Glomerular endothelial cell (primary cell): Measurements from ENCODE around the gene SIGLEC1. TPM values are rescaled to one million over a fixed set of nuclear protein-coding genes. Genes with fewer than 3 reads are reported as not detected.

ENCODE experiments used
- DNase-seq: peaks from one replicate; pipeline ENCODE4 v3.0.0-alpha.2; 2011; ENCODE audit warnings: low read depth, low spot score; ENCODE audit errors: extremely low read depth
- total RNA-seq: library from RNA; depleted of rRNA; stranded (reverse); fragments of >200 nt; gene quantifications from 2 replicates; pipeline ENCODE4 v1.2.3, GENCODE V29; 2015

The SIGLEC1 gene
- total RNA-seq, 1 donor from 2014 or later: not detected

DNA sequence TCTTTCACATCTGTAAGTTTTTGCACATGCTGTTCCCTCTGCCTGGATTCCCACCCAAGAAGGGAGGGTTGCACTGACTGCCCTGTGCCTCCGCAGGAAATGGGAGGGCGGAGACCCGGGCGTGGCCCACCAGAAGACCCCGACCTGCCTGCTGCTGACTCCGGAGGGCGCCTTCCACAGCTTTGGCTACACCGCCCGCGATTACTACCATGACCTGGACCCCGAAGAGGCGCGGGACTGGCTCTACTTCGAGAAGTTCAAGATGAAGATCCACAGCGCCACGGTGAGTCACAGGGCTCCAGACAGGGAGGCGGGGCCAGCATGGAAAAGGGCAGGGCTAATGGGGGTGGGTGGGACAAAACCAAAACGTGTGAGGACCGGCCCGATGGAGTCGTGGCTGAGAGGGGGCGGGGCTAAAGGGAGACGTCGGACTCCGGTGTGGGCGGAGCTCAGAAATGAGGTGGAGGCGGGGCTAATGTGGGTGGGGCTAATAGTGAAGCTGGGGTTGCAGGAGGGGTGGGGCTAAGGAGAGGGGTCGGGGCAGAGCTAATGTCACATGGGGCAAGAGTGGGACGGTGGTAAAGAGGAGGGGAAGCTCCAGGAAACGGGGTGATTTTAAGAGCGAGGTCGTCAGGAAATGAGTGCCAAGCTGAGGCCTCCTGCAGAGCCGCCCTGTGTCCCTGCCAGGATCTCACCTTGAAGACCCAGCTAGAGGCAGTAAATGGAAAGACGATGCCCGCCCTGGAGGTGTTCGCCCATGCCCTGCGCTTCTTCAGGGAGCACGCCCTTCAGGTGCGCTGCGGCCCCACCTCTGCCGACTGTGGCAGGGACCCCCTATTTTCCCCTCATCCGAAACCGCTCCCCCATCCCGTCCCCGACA lies 32.6 kb upstream of the SIGLEC1 start:
- no peak for DNase-seq

DNA sequence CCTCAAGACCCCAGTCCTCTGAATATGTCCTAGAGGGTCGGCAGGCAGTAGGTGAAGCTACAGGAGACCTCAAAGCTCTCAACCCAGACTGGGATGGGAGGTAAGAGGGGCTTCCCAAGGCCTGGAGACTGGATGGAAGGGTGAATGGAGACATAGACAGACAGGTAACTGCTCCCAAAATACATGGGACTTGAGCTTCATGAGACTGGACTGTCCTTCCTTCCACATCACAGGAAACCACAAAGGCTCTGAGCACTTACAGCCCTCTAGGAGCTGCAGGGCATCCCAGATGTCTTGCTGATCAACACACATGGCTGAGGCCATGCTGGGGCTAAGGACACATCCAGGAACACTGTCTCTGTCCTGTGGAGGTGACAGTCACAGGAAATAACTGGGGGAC lies 31.6 kb upstream of the SIGLEC1 start:
- no peak for DNase-seq

DNA sequence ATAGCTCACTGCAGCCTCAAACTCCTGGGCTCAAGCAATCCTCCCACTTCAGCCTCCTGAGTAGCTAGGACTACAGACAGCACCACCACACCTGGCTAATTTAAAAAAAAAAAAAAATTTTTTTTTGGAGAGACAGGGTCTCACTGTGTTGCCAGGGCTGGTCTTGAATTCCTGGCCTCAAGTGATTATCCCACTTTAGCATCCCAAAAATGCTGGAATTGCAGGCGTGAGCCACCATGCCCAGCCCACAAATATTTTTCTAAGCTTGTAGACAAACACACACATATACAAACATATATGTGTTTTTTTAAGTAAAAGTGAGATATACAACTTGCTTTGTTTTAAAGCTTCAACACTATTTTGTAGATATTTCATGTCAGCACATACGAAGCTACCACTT lies 30.9 kb upstream of the SIGLEC1 start:
- no peak for DNase-seq

DNA sequence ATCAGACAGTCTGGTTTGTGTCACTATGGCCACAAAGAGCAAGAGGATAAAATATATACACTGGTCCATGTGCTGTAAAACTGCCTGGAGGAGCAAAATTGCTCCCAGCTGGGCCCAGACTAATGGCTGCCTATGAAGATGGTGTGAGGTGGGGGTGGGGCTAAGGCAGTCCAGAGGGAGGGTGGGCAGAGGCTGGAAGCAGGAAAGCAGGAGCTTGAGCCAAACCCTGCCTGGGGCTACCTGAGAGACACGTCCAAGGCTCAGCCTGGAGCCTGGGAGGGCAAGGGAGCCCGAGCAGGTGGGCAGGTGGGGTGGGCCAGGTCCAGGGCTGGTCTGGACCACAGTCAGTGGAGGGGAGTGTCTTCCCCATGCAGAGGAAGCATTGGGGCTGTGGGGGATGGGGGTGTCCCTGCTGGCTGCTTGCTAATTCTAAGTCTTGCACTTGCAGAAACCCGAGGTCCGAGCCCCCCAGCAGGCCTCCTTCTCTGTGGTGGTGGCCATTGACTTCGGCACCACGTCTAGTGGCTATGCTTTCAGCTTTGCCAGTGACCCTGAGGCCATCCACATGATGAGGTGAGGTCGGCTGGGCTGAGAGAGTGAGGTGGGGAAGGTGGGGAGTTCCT lies 29.5 kb upstream of the SIGLEC1 start:
- DNase-seq: no peak

DNA sequence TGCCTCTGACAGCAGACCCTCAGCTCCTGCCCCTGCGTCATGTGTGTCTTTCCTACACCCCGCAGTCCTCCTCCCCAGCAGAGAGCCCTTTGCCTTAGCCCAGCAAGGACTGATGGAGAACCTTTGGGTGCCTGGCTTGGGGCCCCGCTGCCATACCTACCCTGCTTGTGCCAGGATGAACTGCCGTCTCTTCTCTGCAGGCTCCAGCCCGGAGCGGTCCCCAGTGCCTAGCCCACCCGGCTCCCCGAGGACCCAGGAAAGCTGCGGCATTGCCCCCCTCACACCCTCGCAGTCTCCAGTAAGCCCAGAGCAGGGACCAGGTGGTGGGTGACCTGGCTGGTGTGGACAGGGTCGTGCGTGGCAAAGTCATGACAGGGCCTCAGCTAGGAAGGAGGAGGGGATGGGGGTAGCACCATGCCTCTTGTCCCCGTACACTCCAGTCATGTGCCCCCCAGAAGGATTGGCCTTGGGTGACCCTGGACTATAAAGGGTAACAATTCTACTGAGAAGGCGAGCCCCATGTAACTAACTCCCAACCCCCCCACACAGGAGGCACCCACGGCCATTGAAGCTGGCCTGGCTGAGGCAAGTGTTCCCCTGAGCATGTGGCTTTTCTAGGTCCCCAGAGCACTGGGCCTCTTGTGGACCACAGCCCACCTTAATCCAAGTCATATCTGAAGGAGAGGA lies 28.4 kb upstream of the SIGLEC1 start:
- DNase-seq: no peak

DNA sequence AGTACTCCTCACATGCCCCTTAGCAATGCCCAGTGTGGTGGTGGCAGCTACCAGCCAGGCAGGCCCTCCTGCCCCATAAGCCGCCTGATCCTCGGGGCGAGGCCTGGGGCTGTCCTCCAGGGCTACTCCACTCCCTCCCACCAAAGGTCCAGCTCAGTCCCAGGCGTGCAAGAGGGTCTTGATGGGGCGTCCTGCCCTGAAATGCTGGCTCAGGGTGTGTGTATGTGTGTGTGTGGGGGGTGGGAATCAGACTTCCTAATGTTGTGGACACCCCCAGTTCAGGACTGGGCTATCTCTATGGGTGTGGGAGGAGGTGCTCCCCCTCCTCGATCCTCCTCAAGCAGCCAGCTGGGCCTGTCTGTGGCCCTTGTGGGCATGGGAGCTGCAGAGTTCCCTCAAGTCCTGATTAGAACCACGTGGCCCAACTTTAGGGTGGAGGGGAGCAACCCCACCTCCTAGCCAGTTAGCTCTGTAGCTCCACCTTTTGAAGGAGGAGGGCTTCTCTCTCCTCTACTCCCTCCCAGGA lies 27.6 kb upstream of the SIGLEC1 start:
- DNase-seq: no peak

DNA sequence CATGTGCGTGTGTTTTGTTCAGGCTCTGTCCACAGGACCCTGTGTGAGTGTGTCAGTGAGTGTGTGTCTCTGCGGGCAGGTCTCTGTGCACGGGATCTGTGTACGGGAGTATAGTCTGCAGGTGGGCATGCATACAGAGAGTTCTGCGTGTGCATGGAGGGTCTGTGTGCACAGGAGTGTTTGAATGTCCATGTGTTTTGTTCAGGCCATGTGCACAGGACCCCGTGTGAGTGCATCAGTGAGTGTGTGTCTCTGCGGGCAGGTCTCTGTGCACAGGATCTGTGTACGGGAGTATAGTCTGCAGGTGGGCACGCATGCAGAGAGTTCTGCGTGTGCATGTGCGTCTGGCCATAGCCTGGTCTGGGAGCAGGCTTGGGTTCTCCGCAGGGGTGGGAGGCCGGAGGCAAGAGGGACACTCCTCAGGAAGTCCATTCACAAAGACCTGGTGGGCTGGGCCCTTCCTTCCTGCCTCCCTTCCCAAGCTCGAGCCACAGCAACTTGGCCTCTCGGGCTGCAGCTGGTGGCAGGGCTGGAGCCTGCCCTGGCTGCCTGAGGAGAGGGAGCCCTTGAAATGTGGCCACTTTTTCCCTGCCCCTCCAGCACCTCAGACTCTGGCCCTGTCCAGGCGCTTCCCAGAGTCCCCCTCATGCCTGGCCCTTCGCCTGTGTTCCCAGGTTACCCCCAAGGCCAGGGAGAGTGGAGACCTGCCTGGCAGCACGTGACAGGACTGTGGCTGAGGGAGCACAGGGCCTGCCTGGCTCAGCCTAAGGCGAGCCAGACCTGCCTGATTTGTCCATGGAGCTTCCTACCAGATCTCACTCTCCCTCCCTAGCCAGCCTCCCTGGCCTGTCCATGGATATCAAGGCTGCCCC lies 26.9 kb upstream of the SIGLEC1 start:
- DNase-seq: no peak

DNA sequence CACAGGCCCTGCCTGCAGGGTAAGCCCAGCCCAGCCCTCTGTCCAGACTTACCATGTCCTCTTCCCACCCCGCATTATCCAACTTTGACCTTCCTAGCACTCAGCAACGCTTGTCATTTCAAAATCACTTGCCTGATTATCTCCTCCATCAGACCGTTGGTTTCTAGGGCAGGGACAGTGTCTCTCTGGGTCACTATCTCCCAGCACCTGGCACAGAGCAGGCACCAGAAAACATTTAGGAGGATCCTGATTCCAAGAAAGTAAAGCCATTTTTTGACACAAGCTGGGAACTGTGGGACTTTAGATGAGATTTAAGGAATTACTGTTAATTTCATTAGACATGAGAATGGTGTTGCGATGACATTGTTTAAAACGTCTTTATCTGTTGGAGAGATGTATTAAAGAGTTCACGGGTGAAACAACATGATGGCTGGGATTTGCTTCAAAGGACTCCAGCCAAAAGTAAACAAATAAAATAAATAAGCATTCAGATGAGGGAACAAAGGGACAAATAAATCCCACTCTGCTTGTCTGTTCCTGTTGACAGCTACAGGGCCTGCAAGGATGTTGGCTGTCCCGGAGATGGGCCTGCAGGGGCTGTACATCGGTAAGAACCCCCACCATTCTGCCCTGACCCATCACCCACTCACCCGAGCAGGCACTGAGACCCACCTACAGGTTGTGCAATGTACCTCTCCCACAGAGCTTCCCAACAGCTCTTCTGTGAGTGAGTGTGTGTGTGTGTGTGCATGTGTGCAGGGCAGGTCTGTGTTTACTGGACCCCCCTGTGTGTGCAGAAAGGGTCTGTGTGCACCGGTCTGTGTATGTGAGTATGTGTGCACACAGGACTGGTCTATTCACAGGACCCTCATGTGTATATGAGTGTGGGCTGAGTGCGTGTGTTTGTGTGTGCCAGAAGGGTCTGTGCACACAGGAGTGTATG lies 26.0 kb upstream of the SIGLEC1 start:
- no peak for DNase-seq

DNA sequence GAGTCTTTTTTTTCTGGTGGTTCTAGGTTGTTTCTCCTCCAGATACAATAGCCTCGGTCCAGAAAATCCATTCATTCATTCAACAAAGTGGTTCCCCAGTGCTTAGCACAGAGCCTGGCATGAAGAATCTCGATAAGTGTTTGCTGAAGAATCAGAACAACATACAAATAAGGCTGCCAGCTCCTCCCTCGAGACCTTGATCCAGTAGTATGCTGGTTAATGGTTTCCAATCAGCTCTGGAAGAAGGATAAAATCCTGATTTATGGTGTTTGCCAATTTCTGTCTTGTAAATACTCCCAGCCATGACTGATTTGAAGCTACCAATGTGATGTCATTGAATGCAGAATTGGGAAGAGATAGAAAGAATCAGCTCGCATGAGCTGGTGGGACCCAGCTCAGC lies 23.4 kb upstream of the SIGLEC1 start:
- no peak for DNase-seq

DNA sequence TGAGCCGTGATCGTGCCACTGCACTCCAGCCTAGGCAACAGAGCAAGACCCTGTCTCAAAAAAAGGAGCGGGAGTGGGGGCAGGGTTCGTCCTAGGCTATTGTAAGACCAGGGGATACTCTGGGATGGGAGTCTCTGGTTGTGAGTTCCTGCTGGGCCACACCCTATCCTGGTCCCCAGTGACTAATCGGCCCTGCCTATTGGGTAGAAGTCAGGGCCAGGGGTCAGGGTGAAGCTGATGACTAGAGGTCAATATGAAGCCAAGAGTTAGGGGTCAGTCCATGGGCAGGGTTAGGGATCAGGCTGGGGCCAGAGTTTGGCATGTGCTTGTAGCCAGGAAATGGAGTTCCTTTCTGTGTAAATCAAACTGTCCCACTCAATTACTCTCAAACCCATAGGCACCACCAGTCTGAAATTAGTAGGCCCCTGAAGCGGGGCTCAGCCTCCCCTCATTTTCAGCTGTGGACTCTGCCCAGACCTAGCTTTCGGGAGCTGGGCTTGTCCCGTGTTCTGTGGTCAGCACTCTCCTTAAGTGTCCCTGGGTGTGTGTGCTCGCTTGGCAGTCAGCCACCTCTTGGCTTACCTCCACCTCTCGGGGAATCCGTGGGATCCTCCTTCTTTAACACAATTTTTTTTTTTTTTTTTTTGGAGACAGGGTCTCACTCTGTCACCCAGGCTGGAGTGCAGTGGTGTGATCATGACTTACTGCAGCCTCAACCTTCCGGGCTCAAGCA lies 21.9 kb upstream of the SIGLEC1 start:
- no peak for DNase-seq

DNA sequence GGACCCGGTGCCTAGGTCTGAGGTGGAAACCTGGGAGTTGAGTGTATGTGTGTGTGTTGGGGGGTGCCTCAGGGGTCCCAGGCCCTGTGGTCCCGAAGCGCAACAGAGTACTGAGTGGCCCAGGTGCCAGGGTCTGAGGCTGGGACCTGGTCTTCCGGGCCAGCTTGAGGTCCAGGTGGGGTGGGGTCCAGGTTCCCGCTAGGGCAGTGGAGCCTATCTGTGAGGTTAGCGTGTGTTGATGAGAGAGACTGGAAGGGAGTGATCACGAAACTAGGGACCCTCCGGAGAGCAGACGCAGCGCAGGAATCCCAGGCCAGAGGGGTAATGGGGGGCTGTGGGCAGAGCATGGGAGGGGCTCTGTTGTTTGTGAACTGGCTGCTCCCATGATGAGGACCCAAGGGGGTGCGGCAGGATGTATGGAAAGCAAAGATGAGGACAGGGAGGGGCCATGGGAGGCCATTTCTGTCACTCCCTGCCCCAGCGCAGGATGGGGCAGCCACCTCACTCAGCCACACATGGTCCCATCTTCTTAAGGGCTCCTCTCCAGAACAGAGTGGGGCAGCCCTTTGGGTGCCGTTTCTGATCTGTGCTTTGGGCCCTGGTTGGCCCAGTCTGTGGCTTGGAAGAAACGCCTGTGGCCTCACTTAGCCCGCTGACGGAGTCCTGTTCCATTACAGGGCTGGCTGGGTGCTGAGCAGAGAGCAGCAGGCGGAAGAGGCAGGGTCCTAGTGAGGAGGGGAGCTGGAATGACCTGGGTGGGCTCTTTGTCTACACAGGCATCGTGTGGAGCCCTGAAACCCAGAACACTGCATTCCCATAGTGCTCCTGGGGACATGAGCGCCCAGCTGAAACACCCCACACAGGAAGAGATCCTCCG lies 21.0 kb upstream of the SIGLEC1 start:
- DNase-seq: no peak

DNA sequence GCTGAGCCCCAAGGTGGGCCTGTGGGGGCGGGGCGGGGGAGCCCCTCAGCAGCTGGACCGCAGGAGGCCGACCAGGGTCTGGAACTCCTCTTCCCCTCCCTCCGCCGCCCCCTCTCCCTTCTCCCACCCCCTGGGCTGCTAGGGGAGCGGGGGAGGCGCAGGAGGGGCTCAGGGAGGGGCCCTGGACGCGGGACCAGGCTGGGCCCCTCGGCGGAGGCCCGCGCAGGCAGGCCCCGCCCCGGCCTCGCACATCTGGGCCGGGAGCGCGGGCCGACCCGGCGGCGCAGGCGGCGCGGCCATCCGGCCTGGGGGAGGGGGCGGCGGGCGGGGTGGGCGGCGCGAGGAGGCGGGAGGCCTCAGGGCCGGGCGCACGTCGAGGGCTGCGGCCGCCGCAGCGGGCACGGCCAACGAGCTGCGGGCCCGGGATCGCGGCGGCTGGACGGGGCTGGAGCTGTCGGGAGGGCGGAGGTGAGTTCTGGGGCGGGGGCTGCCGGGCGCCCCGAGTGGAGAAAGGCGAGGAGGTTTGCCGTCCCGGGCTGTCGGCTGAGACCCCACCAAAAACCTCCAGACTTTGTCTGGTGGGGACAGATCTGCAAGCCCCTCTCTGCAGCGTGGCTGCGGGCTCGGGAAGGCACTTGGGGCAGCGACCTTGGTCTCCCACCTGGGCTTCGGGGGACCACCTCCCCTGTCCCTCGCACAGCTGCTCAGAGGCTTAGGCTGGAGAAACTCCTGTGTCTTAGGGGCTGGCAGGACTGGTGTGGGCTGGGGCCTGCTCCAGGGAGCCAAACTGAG lies 20.1 kb upstream of the SIGLEC1 start, which contains the start of gene HSPA12B:
Gene HSPA12B (plus strand): TSS at position 359 of the 792 bp plus-strand sequence. CDS start 5,990 bp downstream, outside the sequence.
- no peak for DNase-seq

DNA sequence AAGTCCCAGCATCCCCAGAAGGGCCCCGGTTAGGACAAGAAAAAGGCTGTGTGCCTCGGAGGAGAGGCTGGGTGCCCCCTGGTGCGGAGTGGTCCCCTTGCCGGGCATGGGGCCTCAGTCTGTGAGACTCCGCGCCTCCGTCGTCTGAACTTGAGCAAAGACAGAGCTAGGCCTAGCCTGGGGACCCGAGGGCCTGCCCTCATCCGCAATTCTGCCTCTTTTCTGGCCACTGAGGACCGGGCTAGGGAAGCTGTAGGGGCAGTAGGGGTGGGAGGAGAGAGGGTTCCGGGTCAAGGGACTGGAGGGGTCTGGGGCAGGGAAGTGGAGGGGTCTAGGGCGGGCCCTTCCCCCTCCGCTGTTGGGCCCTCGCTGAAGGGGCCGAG lies 19.5 kb upstream of the SIGLEC1 start:
- no peak for DNase-seq

DNA sequence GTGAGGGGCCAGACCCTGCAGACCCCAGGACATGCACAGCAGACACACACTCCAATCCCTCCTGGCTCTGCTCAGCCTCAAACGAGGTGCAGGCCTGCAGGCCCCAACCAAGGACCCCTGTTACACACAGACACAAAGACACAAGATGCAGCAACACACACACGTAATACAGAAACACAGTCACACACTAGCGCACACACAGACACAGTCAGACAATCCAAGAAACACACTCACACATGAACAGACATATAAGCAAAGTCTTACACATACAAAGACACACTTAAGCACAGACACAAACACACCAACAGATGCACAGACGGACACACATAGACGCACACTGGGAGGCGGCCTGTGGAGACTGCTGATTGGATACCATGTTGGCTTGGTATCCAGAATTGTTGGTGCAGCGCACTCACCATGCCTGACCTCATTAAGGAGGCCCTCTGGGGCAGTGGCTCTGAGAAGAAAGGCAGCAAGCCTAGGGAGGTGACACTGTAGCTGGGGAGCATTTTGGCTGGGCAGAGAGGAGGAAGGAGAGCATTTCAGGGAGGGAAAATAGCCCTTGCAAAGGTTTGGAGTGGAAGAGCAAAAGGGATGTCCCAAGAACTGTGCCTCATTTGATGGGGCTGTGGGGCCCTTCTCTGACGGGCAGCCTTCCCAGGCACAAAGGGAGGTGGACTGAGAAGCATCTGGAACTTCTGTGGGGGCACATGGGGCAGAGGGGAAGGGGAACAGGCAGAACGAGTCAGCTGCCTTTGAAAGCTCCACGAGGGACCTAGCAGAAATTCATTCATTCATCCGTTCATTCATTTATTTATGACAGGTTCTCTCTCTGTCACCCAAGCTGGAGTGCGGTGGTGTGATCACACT lies 18.6 kb upstream of the SIGLEC1 start:
- no peak for DNase-seq

DNA sequence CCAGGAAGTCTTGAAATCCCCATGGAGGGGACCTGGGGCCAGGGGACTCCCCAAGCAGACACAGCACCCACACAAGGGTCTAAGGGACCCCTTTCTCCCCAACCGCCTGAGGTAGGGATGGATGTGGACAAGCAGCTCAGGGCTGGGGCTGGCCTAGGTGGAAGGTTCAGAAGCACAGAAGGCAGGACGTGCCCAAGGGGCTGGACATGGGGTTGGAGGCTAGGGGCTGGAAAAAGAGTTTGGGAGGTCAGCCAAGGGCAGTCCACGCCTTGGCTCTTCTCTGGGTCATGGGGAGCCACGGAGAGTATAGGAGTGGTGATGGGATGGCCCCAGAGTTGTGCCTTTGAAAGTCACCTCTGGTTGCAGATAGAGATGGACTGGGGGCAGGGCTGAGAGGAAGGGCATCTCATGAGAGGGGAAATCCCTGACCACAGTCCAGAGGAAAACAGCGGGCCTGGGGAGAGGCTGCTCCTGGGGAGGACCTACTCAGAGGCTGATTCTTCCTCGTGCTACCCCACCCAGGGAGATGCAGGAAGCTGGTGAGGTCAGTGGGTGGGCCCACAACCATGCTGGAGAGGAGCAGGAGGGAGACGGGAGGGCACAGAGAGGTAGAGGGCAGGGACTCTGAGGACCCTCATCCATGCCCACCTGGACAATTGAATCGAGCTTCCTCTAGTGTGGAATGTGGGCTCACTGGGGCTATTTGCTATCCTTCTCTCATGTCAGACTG lies 17.6 kb upstream of the SIGLEC1 start:
- DNase-seq: no peak
